Measurements from ENCODE around the gene SMCO4.
"Not testable (repeated sequence)": the region's sequence is repeated elsewhere in the genome, so short reads cannot be mapped to it uniquely, and the experiment has no call there.

SMCO4 gene

DNA sequence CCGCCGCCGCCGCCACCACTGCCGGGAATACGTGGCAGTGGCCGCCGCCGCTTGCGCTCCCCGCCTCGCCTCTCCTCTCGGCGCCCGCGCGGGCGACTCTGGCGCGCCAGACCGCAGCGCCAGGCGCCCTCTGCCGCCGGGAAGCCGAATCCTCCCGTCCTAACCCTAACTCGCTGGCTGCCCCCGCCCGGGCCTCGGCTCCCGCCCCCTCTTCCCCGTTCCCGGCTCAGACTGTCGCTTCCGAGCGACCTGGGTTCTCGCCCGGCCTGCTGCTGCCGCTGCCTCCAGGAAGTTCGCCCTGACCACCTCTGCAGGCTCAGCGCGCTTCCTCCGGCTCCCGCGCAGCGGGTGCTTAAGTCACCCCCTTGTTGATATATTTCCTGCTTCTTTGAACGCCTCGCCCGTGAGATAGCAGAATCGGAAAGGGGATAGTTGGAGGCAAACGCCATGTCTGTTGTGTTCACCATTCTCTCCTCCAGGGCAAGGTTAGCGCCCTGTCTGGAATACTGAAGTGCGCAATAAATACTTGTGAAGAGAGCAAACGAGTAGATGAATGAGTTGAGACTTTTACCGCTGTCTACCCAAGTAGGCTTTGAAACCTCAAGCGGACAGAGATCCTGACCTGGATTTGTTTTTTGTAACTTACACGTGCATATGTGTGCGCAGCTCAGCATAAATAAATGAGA, at the start of gene SMCO4:
Gene SMCO4 (minus strand): TSS at position 100 of the 686 bp plus-strand sequence. CDS start 64,202 bp downstream, outside the sequence.
- peak; percentile 40 for TF ChIP-seq CTCF (conservative IDR thresholded peaks at IDR 0.05; ENCODE audit: control insufficient read depth, insufficient read depth, low read depth, low read length)
- peak within 1 kb of the TSS; percentile 67 for H3K4me3 ChIP-seq (ENCODE audit: control insufficient read depth, low read depth, low read length)
- peak; percentile 69 for DNase-seq (ENCODE audit: low read depth)

- peak; percentile 66 for DNase-seq (ENCODE audit: low read depth)
- no peak for TF ChIP-seq CTCF (conservative IDR thresholded peaks at IDR 0.05; ENCODE audit: control insufficient read depth, insufficient read depth, low read depth, low read length)
- no peak overlapping the region for H3K4me3 ChIP-seq (ENCODE audit: control insufficient read depth, low read depth, low read length)
Observed at GRCh38 chr11:93591247-93591898, 48.2 kb upstream of the SMCO4 start.

DNA sequence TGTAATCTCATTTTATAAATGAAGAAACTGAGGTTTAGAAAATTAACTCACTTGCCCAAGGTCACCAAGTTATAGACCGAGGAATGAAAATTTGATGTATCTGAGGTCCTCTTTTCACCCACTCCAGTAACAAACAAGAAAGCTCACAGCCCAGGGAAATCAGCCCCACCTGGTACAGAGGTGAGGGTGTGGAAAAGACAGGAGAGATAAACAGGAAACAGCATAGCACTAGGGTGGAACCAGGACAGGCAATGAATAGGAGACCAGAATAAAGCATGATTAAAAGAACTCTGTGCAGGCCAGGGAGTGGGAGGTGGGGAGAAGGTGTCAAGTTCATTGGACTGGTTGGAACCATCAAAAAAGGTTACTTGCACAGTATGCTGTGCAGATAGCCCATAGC, 46.2 kb upstream of the SMCO4 start:
- H3K4me3 ChIP-seq (ENCODE audit: control insufficient read depth, low read depth, low read length), result no peak overlapping the region
- no peak for DNase-seq (ENCODE audit: low read depth)
- TF ChIP-seq CTCF (conservative IDR thresholded peaks at IDR 0.05; ENCODE audit: control insufficient read depth, insufficient read depth, low read depth, low read length), result no peak

GRCh38 chr11:93587858-93588581, 44.8 kb upstream of the SMCO4 start:
- TF ChIP-seq CTCF (conservative IDR thresholded peaks at IDR 0.05; ENCODE audit: control insufficient read depth, insufficient read depth, low read depth, low read length), result no peak
- no peak overlapping the region for H3K4me3 ChIP-seq (ENCODE audit: control insufficient read depth, low read depth, low read length)
- DNase-seq (ENCODE audit: low read depth), result no peak

DNA sequence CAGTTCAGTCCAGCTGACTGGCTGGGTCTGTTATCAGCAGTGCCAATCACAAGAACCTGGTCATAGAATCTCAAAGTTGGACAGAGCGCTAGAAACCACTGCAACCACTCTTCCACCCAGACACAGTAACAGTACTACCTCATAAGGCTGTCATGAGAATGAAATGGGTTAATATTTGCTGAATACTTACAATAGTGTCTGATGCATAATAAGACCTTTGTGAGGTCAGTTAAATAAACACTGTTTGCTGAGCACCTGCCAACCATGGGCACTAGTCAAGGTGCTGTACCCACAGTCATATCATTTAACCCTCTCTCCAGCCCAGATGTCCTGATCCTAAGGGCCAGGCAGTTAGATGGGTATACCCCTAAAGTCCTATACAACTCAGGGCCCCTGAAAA, 44.2 kb upstream of the SMCO4 start:
- DNase-seq (ENCODE audit: low read depth); H3K4me3 ChIP-seq (ENCODE audit: control insufficient read depth, low read depth, low read length): not testable (repeated sequence)

GRCh38 chr11:93585758-93586157, 42.6 kb upstream of the SMCO4 start:
- TF ChIP-seq CTCF (conservative IDR thresholded peaks at IDR 0.05; ENCODE audit: control insufficient read depth, insufficient read depth, low read depth, low read length), result no peak
- DNase-seq (ENCODE audit: low read depth), result peak; percentile 66
- H3K4me3 ChIP-seq (ENCODE audit: control insufficient read depth, low read depth, low read length), result no peak overlapping the region

DNA sequence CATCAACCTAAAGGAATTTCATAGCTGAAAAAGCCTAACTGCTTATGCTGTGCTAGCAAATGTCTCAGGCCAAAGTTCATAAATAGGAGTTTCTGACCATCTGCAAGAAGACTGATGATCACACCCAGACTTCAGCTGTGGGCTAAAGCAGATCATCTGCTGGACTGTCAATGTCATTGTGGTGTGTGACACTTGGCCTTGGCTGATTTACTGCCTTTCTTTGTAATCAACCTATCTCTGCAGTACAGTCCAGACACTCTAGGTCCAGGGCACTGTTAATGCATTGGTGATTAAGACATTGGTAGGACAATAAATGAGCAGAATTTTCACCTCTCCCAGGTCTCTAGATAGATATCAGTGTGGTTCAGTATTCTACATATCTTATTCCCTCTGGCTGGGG, 40.3 kb upstream of the SMCO4 start:
- no peak for TF ChIP-seq CTCF (conservative IDR thresholded peaks at IDR 0.05; ENCODE audit: control insufficient read depth, insufficient read depth, low read depth, low read length)
- H3K4me3 ChIP-seq (ENCODE audit: control insufficient read depth, low read depth, low read length), result no peak overlapping the region
- DNase-seq (ENCODE audit: low read depth), result no peak
